BE2C (cell line): Measurements from ENCODE around the gene C10orf105.

Experiments used
- DNase-seq: peaks from one replicate; pipeline ENCODE4 v3.0.0-alpha.2; 2020
- H3K27me3 ChIP-seq: fragments of 250-450 bp; sonication (Bioruptor Pico); 2 replicates; pipeline ENCODE4 v1.5.1; 2020; ENCODE audit warnings: mild to moderate bottlenecking
- H3K36me3 ChIP-seq: fragments of 250-450 bp; sonication (Bioruptor Pico); 2 replicates; pipeline ENCODE4 v1.5.1; 2020; ENCODE audit warnings: mild to moderate bottlenecking
- H3K4me1 ChIP-seq: fragments of 250-450 bp; sonication (Bioruptor Pico); 2 replicates; pipeline ENCODE4 v1.5.1; 2020
- H3K4me3 ChIP-seq: 2 replicates; pipeline ENCODE4 v1.5.1; 2011; ENCODE audit warnings: low read depth, low read length
- H3K9me3 ChIP-seq: fragments of 250-450 bp; sonication (Bioruptor Pico); 2 replicates; pipeline ENCODE4 v1.5.1; 2020
- CTCF ChIP-seq: IDR thresholded peaks from 2 replicates; pipeline ENCODE4 v1.5.1; 2012; ENCODE audit warnings: mild to moderate bottlenecking, low read depth, low read length

The C10orf105 gene

GRCh38 chr10:71717056-71717455 is 2.5 kb downstream of the C10orf105 start:
- TF ChIP-seq CTCF: no peak

GRCh38 chr10:71716426-71716825 is 3.2 kb downstream of the C10orf105 start:
- H3K9me3 ChIP-seq: no peaks in the 10 kb centered on the region
- TF ChIP-seq CTCF: no peak
- DNase-seq: no peak
- no peaks in the 10 kb centered on the region for H3K4me1 ChIP-seq
- no peak overlapping the region for H3K4me3 ChIP-seq
- no peaks in the 10 kb centered on the region for H3K36me3 ChIP-seq
- no peaks in the 10 kb centered on the region for H3K27me3 ChIP-seq

More at GRCh38 chr10:71717056-71717455, 2.5 kb downstream of the C10orf105 start:
- no peaks in the 10 kb centered on the region for H3K9me3 ChIP-seq
- no peaks in the 10 kb centered on the region for H3K36me3 ChIP-seq
- DNase-seq: no peak
- no peaks in the 10 kb centered on the region for H3K27me3 ChIP-seq
- no peak overlapping the region for H3K4me3 ChIP-seq
- H3K4me1 ChIP-seq: no peaks in the 10 kb centered on the region

DNA sequence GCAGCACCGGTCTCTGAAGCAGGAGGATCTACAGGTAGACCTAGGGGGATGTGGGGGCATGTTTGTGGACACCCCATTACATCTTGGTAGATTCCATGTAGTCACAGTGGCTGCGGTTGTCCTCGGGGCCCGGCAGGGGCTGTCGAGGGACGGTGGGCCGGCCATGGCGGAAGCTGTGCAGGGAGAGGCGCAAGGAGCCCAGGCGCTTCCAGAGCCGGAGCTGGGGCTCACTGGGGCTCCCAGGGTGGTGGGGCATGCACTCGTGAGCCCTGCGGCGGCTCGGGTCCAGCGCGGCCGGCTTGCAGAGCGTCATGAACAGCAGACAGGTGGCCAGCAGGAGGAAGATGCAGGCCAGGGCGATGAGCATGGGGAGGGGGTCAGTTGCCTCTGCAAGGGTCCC is 3.7 kb downstream of the C10orf105 start:
- Histone ChIP-seq H3K27me3 (no peaks in the 10 kb centered on the region), H3K9me3 (no peaks in the 10 kb centered on the region), H3K4me3 (no peak overlapping the region), H3K4me1 (no peaks in the 10 kb centered on the region), H3K36me3 (no peaks in the 10 kb centered on the region)
- no peak for TF ChIP-seq CTCF
- DNase-seq: no peak

DNA sequence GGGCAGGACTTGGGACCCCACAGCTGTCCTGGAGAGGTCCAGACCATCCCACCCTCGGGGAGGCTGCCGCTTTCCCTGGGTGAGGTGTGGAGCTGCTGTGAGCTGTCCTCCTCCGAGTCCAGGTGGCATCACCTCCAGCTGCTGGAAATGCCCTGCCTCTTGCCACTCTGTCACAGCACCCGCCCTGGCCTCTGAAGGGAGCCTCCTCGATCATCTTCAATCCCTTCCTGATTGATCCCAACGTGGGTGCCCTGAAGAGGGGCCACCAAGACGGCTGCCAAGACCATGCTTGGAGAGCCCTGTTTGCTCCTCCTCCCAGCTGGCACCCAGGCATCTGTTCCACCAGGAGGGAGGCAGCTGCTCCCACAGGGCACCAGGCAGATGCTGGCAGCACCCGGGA is 4.6 kb downstream of the C10orf105 start:
- Histone ChIP-seq H3K4me1 (no peaks in the 10 kb centered on the region), H3K9me3 (no peaks in the 10 kb centered on the region), H3K36me3 (no peaks in the 10 kb centered on the region), H3K4me3 (no peak overlapping the region), H3K27me3 (no peaks in the 10 kb centered on the region)
- no peak for DNase-seq
- no peak for TF ChIP-seq CTCF

GRCh38 chr10:71714592-71714991 is 5.0 kb downstream of the C10orf105 start:
- no peak for TF ChIP-seq CTCF
- no peak overlapping the region for H3K4me3 ChIP-seq

GRCh38 chr10:71714031-71714410 is 5.6 kb downstream of the C10orf105 start:
- TF ChIP-seq CTCF: no peak
- no peaks in the 10 kb centered on the region for H3K27me3 ChIP-seq
- DNase-seq: no peak
- H3K4me3 ChIP-seq: no peak overlapping the region
- no peaks in the 10 kb centered on the region for H3K9me3 ChIP-seq
- H3K4me1 ChIP-seq: no peaks in the 10 kb centered on the region
- H3K36me3 ChIP-seq: no peaks in the 10 kb centered on the region

More at GRCh38 chr10:71714592-71714991, 5.0 kb downstream of the C10orf105 start:
- no peaks in the 10 kb centered on the region for H3K27me3 ChIP-seq
- no peak for DNase-seq
- no peaks in the 10 kb centered on the region for H3K4me1 ChIP-seq
- no peaks in the 10 kb centered on the region for H3K36me3 ChIP-seq
- H3K9me3 ChIP-seq: no peaks in the 10 kb centered on the region
